ENCODE results near the gene ATXN7L1. TPM values are rescaled to one million over a fixed set of nuclear protein-coding genes. Genes with fewer than 3 reads are reported as not detected.

ATXN7L1 gene
- total RNA-seq, 1 experiment from 2014 or later = 14.6 TPM

- no peaks in the 10 kb centered on the region for H3K9me3 ChIP-seq (ENCODE audit: insufficient read depth, low read depth)
- H3K4me2 ChIP-seq = no peak overlapping the region
- no peak for DNase-seq
- H2AFZ ChIP-seq = no peak overlapping the region
- H3K4me1 ChIP-seq (replicated peaks; ENCODE audit: insufficient read depth) = no peaks in the 10 kb centered on the region
- H3K4me3 ChIP-seq = no peak overlapping the region
- intact Hi-C loops (cut with micrococcal nuclease; ENCODE audit: unreplicated experiment) = no loop called here
- BruUV-seq (replicated peaks) = no TSS peak
- ChIA-PET POLR2A (ENCODE audit: unreplicated experiment) (no interaction called here), CTCF (no interaction called here)
- H3K9me2 ChIP-seq (ENCODE audit: insufficient read depth) = no peaks in the 10 kb centered on the region
- no peaks in the 10 kb centered on the region for H3K79me2 ChIP-seq (ENCODE audit: low read depth)
- H3K27ac ChIP-seq = no peak overlapping the region
- no peaks in the 10 kb centered on the region for H4K20me1 ChIP-seq (ENCODE audit: insufficient read depth)
- no peaks in the 10 kb centered on the region for H3K27me3 ChIP-seq (ENCODE audit: insufficient read depth, low read depth)
- TF ChIP-seq EZH2 (IDR thresholded peaks at IDR 0.05; ENCODE audit: low read depth) = no peak
- no peak for TF ChIP-seq CTCF (conservative IDR thresholded peaks at IDR 0.05)
- H3F3A ChIP-seq (ENCODE audit: insufficient read depth, low read depth) = no peaks in the 10 kb centered on the region
- H3K36me3 ChIP-seq (ENCODE audit: low read depth) = no peaks in the 10 kb centered on the region
These were observed 148.4 kb downstream of the ATXN7L1 start for GRCh38 chr7:105728028-105728427.

GRCh38 chr7:105724688-105725087 lies 151.7 kb downstream of the ATXN7L1 start:
- Histone ChIP-seq H3K4me3 (no peak overlapping the region), H3K27me3 (ENCODE audit: insufficient read depth, low read depth) (no peaks in the 10 kb centered on the region), H4K20me1 (ENCODE audit: insufficient read depth) (no peaks in the 10 kb centered on the region), H2AFZ (no peak overlapping the region), H3K4me2 (no peak overlapping the region), H3K27ac (no peak overlapping the region), H3K9me3 (ENCODE audit: insufficient read depth, low read depth) (no peaks in the 10 kb centered on the region), H3F3A (ENCODE audit: insufficient read depth, low read depth) (peaks cover 3% of the 10 kb centered on the region), H3K36me3 (ENCODE audit: low read depth) (no peaks in the 10 kb centered on the region), H3K9me2 (ENCODE audit: insufficient read depth) (no peaks in the 10 kb centered on the region), H3K79me2 (ENCODE audit: low read depth) (no peaks in the 10 kb centered on the region), H3K4me1 (replicated peaks; ENCODE audit: insufficient read depth) (peaks cover 6% of the 10 kb centered on the region)
- DNase-seq = no peak
- intact Hi-C loops (cut with micrococcal nuclease; ENCODE audit: unreplicated experiment) = no loop called here
- POLR2A ChIA-PET (ENCODE audit: unreplicated experiment) = no interaction called here
- CTCF ChIA-PET = interaction anchor here (0.6 to 0.9 kb wide), 3 partner anchors 25 to 318 kb away, joined by 3 to 5 read pairs (median 4); no protein-coding TSS in a partner anchor
- BruUV-seq (replicated peaks) = no TSS peak
- no peak for TF ChIP-seq EZH2 (IDR thresholded peaks at IDR 0.05; ENCODE audit: low read depth)
- TF ChIP-seq CTCF (conservative IDR thresholded peaks at IDR 0.05) = no peak

GRCh38 chr7:105723572-105723971 lies 152.8 kb downstream of the ATXN7L1 start:
- Histone ChIP-seq H4K20me1 (ENCODE audit: insufficient read depth) (no peaks in the 10 kb centered on the region), H3K27me3 (ENCODE audit: insufficient read depth, low read depth) (no peaks in the 10 kb centered on the region), H3K27ac (no peak overlapping the region), H3K4me2 (no peak overlapping the region), H3K9me3 (ENCODE audit: insufficient read depth, low read depth) (no peaks in the 10 kb centered on the region), H2AFZ (no peak overlapping the region), H3K9me2 (ENCODE audit: insufficient read depth) (no peaks in the 10 kb centered on the region), H3K4me3 (no peak overlapping the region), H3K36me3 (ENCODE audit: low read depth) (no peaks in the 10 kb centered on the region), H3K4me1 (replicated peaks; ENCODE audit: insufficient read depth) (peaks cover 17% of the 10 kb centered on the region), H3K79me2 (ENCODE audit: low read depth) (no peaks in the 10 kb centered on the region), H3F3A (ENCODE audit: insufficient read depth, low read depth) (peaks cover 14% of the 10 kb centered on the region)
- intact Hi-C loops (cut with micrococcal nuclease; ENCODE audit: unreplicated experiment) = no loop called here
- BruUV-seq (replicated peaks) = no TSS peak
- ChIA-PET CTCF (interaction anchor here (0.6 kb wide), 1 partner anchor 30 kb away, joined by 4 read pairs; no protein-coding TSS in a partner anchor), POLR2A (ENCODE audit: unreplicated experiment) (no interaction called here)
- DNase-seq = no peak
- no peak for TF ChIP-seq CTCF (conservative IDR thresholded peaks at IDR 0.05)
- TF ChIP-seq EZH2 (IDR thresholded peaks at IDR 0.05; ENCODE audit: low read depth) = no peak
